GM12864 (cell line): ENCODE data around the gene MMP8.

Experiments
- DNase-seq: peaks from one replicate; pipeline ENCODE4 v3.0.0-alpha.2; 2011; ENCODE audit warnings: low read depth
- H3K4me3 ChIP-seq: 2 replicates; pipeline ENCODE4 v1.5.1; 2011; ENCODE audit warnings: mild to moderate bottlenecking, low read depth, low read length, control low read depth
- TF ChIP-seq, protein P1 (sequence below): IDR thresholded peaks from 2 replicates; pipeline ENCODE4 v1.5.1; 2011; ENCODE audit warnings: low read depth, mild to moderate bottlenecking, moderate library complexity, low read length, control low read depth, inconsistent platforms; ENCODE audit errors: missing control alignments

The MMP8 gene

DNA sequence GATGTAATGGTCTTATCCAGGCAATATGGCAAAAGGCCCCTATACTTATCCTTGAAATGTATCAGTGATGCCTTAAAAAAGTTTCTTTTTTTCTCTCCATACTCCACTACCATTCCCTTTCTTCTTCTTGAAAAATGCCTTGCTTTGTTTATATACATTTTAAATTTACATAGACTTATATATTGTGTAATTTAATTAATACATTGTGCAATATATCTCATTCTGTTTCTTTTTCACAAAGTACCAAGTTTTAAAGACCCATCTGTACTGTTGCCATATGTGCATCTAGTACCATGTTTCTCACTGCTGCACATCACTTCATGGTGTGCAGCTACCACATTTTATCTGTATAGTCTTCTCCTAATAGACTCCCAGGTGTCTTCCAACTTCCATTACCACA, 7.5 kb downstream of the MMP8 start:
- no peak overlapping the region for H3K4me3 ChIP-seq
- TF ChIP-seq, protein P1, sequence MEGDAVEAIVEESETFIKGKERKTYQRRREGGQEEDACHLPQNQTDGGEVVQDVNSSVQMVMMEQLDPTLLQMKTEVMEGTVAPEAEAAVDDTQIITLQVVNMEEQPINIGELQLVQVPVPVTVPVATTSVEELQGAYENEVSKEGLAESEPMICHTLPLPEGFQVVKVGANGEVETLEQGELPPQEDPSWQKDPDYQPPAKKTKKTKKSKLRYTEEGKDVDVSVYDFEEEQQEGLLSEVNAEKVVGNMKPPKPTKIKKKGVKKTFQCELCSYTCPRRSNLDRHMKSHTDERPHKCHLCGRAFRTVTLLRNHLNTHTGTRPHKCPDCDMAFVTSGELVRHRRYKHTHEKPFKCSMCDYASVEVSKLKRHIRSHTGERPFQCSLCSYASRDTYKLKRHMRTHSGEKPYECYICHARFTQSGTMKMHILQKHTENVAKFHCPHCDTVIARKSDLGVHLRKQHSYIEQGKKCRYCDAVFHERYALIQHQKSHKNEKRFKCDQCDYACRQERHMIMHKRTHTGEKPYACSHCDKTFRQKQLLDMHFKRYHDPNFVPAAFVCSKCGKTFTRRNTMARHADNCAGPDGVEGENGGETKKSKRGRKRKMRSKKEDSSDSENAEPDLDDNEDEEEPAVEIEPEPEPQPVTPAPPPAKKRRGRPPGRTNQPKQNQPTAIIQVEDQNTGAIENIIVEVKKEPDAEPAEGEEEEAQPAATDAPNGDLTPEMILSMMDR, result no peak
- no peak for DNase-seq

DNA sequence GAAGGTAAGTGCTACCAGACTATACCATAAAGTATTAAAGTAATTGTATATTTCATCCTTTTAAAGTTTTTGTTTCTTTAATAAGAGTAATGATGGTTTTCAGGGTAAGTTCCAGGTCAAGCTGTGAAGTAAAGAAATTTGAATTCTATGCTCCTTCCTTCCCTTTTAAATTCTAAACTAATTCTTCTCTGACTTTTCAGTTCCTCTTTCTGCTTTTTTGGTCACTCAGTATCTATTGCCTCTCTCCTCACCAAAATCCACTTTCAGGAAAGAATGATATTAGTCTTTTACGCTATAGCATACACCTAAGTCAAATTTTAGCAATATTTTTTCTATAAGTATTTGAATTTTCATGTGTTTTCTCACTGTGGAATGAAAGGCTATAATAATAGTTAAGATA, 8.2 kb downstream of the MMP8 start:
- no peak for DNase-seq
- H3K4me3 ChIP-seq, result no peak overlapping the region
- TF ChIP-seq, protein P1, result no peak

DNA sequence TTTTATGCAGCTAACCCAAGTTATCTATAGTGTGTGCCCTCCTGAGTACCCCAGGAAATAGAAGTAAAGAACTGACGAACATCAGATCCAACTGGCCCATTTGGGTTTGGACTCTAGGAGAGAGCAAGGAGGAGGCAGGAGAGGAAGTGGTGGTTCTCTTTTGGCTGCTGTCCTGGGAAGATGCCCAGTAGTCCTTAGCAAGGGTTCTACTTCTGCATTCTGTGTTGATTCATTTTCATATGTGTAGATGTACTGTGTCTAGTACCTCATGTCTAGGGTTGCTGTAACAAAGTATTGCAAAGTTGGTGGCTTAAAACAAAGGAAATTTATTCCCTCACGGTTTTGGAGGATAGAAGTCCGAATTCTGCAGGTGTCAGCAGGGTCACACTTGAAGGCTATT, 12.6 kb downstream of the MMP8 start:
- TF ChIP-seq, protein P1, result no peak
- no peak for DNase-seq
- H3K4me3 ChIP-seq, result no peak overlapping the region

DNA sequence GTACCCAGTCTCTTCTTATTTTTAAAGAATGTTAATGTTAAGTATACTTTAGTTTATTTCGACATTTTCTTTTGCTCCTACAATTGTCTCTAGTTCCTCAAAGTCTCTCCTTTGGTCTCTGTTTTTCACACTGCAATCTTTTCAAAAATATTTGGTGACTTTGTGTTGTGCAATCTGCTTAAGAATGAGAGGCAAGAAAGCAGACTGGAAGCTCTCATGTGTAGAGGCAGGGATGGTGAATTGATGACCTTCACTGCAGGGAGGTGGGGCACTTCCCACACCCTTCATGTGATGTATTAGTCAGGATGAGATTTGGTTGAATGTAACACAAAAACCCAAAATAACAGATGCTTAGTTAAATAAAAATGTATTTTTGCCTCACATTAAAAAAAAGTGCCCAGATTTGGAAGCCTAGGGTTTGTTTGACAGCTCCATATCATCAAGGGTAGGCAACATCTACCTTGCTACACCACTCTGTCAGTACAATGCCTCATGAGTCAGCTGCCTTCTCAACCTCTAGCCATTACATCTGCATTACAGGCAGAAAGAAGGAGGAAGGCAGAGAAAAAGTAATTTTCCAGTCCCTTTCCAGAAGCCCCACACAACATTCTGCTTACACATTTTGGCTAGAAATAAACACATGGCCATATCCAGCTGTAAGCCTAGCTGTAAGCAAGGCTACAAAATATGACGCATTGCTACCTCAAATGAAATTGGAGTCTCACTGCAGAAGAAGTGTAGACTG, 15.4 kb downstream of the MMP8 start:
- H3K4me3 ChIP-seq, result no peak overlapping the region
- no peak for DNase-seq
- TF ChIP-seq, protein P1, result no peak

- no peak for DNase-seq
- H3K4me3 ChIP-seq, result no peak overlapping the region
- TF ChIP-seq, protein P1, result no peak
These were observed 16.1 kb downstream of the MMP8 start for GRCh38 chr11:102708654-102709053.

DNA sequence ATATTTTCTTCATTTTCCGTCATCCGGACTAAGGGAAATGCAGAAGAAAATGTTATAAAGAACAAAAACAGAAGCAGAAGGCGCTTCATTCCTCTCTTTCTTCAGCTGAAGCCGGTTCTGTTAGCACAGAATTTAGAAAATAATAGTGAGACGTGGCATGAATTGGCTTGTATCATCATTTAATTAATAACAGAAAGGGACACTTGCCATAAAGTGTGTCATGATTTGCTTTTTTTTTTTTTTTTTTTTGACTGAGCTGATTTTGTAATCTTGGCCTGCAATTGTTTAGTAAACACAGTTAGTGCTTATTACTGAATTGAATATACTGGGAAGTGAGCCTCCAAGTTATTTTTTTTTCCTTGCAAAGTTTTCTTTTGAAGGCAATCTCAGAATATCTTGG, 19.1 kb downstream of the MMP8 start, which contains the start of gene MMP27:
MMP27 (minus strand) TSS at position 144 of the 400 bp plus-strand sequence; CDS start at position 89, 55 bp downstream.
- no peak within 1 kb of the TSS for H3K4me3 ChIP-seq
- DNase-seq, result no peak
- TF ChIP-seq, protein P1, result no peak

DNA sequence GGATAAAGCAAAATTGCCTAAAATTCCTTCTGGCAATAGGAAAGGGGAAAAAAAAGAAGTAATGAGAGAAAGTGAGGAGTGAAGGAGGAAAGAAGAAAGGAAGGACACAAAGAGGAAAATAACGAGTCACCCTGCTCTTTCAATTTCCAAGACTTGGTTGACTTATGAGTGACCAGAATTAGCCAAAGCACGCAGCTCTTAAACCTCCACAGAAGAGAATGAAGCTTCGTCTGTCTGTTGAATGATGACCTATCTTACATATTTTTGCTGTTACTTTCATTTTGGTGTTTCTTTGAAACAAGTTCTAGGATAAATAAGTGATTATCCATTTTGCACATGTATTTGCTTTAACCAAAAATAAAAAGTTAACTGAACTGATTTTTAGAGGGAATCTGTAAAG, 19.9 kb downstream of the MMP8 start:
- TF ChIP-seq, protein P1, result no peak
- no peak overlapping the region for H3K4me3 ChIP-seq
- DNase-seq, result no peak
